HepG2 (cell line): Measurements from ENCODE around the gene COASY. TPM values are rescaled to one million over a fixed set of nuclear protein-coding genes. Genes with fewer than 3 reads are reported as not detected.

ENCODE experiments used
- FOXJ3 ChIP-seq: sonication (generic); formaldehyde crosslinking; IDR thresholded peaks from 2 replicates; pipeline ENCODE4 v1.4.0; 2020; ENCODE audit warnings: missing genetic modification reagents, mild to moderate bottlenecking, borderline replicate concordance
- HCFC1 ChIP-seq: fragments of 150-350 bp; IDR thresholded peaks from 2 replicates; pipeline ENCODE4 v1.6.1; 2014; ENCODE audit warnings: low read depth, low read length
- HNF4A ChIP-seq: sonication (generic); formaldehyde crosslinking; IDR thresholded peaks from 2 replicates; pipeline ENCODE4 v1.4.0; 2020; ENCODE audit warnings: missing genetic modification reagents
- MED13 ChIP-seq: sonication (generic); formaldehyde crosslinking; IDR thresholded peaks from 2 replicates; pipeline ENCODE4 v1.5.0; 2020; ENCODE audit warnings: missing genetic modification reagents
- RORA ChIP-seq: sonication (generic); formaldehyde crosslinking; IDR thresholded peaks from 2 replicates; pipeline ENCODE4 v1.5.0; 2020; ENCODE audit warnings: mild to moderate bottlenecking, missing genetic modification reagents, moderate library complexity
- SNAPC2 ChIP-seq: sonication (generic); formaldehyde crosslinking; IDR thresholded peaks from 2 replicates; pipeline ENCODE4 v1.8.1; 2022; ENCODE audit warnings: mild to moderate bottlenecking, missing genetic modification reagents
- SSRP1 ChIP-seq: IDR thresholded peaks from 2 replicates; pipeline ENCODE4 v1.6.1; 2016; ENCODE audit warnings: control low read depth
- TGIF2 ChIP-seq: IDR thresholded peaks from 2 replicates; pipeline ENCODE4 v1.6.1; 2016; ENCODE audit warnings: control low read depth, missing compliant biosample characterization
- TOE1 ChIP-seq: sonication (generic); formaldehyde crosslinking; IDR thresholded peaks from 2 replicates; pipeline ENCODE4 v1.4.0; 2020; ENCODE audit warnings: mild to moderate bottlenecking, missing genetic modification reagents
- ZNF431 ChIP-seq: sonication (generic); formaldehyde crosslinking; IDR thresholded peaks from 2 replicates; pipeline ENCODE4 v1.9.0; 2022; ENCODE audit warnings: missing genetic modification reagents, low read depth, mild to moderate bottlenecking, borderline replicate concordance
- ZSCAN29 ChIP-seq: sonication (generic); formaldehyde crosslinking; conservative IDR thresholded peaks from 2 replicates; pipeline ENCODE4 v1.4.0; 2020; ENCODE audit warnings: mild to moderate bottlenecking, missing genetic modification reagents
- polyA plus RNA-seq, 8 experiments: library from polyadenylated mRNA; depleted of rRNA in 3 of 8; stranded (reverse) in 7 of 8; unstranded in 1 of 8; fragments of >200 nt; fragmentation: Illumina TruSeq in 4 of 8; extraction: Trizol in 4 of 8; gene quantifications; 2 replicates each; pipeline versions ENCODE4 v1.2.1 to v1.2.3, GENCODE V29; 2011 to 2016; ENCODE audit warnings: low read depth in 4 of 8, missing spikeins in 1 of 8, mixed read lengths in 1 of 8; ENCODE audit not compliant: insufficient read depth in 1 of 8
- total RNA-seq, 5 experiments: library from RNA; depleted of rRNA; stranded (reverse); fragments of >200 nt; fragmentation: Illumina TruSeq; extraction: Trizol; gene quantifications; 2 replicates each; pipeline ENCODE4 v1.2.3, GENCODE V29; 2016; ENCODE audit warnings: low read depth in 1 of 5
- TF ChIP-seq, protein P1 (sequence below): conservative IDR thresholded peaks from 2 replicates; pipeline ENCODE4 v1.6.1; 2018; ENCODE audit warnings: missing genetic modification reagents
- TF ChIP-seq, protein P2 (sequence below): sonication (generic); formaldehyde crosslinking; IDR thresholded peaks from 2 replicates; pipeline ENCODE4 v1.4.0; 2020; ENCODE audit warnings: mild to moderate bottlenecking, missing genetic modification reagents
- TF ChIP-seq, protein P3 (sequence below): sonication (generic); formaldehyde crosslinking; IDR thresholded peaks from 2 replicates; pipeline ENCODE4 v1.4.0; 2020; ENCODE audit warnings: missing genetic modification reagents

Gene COASY
- total and polyA plus RNA-seq, 2 of the 13 experiments (the other 11 are each of a cell fraction or from before 2014, with no cell fraction given): 90.7 to 125 TPM

DNA sequence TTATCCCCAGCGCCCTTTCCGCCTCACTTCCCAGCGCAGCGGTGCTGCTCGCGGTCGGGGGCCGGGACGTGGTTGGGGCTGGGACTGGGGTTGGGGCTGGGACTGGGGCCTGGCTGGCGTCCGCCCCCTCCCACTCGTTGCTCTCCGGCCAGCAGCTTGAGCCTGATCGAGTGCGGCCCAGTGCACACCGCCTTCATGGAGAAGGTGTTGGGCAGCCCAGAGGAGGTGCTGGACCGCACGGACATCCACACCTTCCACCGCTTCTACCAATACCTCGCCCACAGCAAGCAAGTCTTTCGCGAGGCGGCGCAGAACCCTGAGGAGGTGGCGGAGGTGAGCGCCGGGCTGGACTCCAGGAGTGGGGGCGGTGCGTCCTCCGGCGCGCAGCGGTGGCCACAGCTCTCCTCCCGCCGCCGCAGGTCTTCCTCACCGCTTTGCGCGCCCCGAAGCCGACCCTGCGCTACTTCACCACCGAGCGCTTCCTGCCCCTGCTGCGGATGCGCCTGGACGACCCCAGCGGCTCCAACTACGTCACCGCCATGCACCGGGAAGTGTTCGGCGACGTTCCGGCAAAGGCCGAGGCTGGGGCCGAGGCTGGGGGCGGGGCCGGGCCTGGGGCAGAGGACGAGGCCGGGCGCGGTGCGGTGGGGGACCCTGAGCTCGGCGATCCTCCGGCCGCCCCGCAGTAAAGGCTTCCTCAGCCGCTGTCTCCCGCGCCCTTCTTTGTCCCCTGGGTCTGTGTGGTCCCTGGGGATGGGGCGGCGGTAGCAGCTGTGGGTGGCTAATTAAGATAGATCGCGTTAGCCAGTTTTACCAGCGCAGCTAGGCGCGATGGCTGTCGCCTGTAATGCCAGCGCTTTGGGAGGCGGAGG, 7.5 kb upstream of the COASY start (continued):
- TF ChIP-seq, protein P1, sequence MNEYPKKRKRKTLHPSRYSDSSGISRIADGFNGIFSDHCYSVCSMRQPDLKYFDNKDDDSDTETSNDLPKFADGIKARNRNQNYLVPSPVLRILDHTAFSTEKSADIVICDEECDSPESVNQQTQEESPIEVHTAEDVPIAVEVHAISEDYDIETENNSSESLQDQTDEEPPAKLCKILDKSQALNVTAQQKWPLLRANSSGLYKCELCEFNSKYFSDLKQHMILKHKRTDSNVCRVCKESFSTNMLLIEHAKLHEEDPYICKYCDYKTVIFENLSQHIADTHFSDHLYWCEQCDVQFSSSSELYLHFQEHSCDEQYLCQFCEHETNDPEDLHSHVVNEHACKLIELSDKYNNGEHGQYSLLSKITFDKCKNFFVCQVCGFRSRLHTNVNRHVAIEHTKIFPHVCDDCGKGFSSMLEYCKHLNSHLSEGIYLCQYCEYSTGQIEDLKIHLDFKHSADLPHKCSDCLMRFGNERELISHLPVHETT (CRISPR knock-in tag): peak; percentile 95
- TF ChIP-seq RORA (CRISPR knock-in tag) (no peak; the same call in 1 of the 2 replicates), TGIF2 (CRISPR knock-in tag) (peak; percentile 88), MED13 (CRISPR knock-in tag) (peak; percentile 77; the same call in 1 of the 2 replicates), ZNF431 (peak; percentile 78), SNAPC2 (CRISPR knock-in tag) (0 out of 2 replicates have a peak, but pooled peaks have one; percentile 32), TOE1 (CRISPR knock-in tag) (no peak; the same call in 1 of the 2 replicates), SSRP1 (CRISPR knock-in tag) (no peak), HNF4A (peak; percentile 54; the same call in 1 of the 2 replicates), FOXJ3 (CRISPR knock-in tag) (no peak), ZSCAN29 (no peak; the same call in 1 of the 2 replicates), HCFC1 (peak; percentile 40)
- TF ChIP-seq, protein P2, sequence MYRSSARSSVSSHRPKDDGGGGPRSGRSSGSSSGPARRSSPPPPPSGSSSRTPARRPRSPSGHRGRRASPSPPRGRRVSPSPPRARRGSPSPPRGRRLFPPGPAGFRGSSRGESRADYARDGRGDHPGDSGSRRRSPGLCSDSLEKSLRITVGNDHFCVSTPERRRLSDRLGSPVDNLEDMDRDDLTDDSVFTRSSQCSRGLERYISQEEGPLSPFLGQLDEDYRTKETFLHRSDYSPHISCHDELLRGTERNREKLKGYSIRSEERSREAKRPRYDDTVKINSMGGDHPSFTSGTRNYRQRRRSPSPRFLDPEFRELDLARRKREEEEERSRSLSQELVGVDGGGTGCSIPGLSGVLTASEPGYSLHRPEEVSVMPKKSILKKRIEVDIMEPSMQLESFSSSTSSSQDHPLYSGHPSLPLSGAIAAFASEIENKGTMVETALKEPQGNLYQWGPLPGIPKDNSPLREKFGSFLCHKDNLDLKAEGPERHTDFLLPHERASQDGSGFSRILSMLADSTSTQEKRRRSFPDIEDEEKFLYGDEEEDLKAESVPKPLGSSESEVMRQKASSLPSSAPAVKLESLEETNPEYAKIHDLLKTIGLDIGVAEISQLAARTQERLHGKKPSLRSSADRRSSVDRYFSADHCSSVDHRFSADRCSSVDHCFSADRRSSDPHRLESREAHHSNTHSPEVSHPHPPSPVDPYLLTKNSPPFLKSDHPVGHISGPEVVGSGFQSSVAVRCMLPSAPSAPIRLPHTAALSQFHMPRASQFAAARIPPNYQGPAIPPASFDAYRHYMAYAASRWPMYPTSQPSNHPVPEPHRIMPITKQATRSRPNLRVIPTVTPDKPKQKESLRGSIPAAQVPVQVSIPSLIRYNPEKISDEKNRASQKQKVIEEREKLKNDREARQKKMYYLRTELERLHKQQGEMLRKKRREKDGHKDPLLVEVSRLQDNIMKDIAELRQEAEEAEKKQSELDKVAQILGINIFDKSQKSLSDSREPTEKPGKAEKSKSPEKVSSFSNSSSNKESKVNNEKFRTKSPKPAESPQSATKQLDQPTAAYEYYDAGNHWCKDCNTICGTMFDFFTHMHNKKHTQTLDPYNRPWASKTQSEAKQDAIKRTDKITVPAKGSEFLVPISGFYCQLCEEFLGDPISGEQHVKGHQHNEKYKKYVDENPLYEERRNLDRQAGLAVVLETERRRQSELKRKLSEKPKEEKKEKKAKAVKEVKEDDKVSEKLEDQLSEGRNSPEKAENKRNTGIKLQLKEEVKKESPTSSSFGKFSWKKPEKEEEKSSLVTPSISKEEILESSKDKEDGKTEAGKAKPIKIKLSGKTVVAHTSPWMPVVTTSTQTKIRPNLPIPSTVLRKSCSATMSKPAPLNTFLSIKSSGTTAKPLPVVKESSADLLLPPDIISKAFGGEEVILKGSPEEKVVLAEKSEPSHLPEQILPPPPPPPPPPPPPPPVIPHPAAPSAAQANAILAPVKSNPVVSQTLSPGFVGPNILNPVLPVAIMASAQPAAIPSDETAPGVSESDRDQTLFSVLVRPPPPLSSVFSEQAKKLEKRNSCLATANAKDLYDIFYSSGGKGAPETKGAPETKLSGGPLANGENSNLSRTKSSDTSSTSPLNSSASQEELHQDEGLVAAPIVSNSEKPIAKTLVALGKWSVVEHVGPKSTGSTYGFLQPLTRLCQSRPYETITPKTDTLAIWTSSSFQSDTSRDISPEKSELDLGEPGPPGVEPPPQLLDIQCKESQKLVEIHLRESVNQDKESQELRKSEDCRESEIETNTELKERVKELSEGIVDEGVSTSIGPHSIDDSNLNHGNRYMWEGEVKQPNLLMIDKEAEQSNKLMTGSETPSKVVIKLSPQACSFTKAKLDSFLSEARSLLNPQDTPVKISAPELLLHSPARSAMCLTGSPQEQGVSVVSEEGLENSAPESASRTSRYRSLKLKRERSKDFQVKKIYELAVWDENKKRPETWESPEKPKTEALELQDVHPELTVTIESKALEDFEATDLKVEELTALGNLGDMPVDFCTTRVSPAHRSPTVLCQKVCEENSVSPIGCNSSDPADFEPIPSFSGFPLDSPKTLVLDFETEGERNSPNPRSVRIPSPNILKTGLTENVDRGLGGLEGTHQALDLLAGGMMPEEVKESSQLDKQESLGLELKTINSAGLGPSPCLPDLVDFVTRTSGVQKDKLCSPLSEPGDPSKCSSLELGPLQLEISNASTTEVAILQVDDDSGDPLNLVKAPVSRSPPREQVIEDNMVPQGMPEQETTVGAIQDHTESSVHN (CRISPR knock-in tag): peak; percentile 78; the same call in 1 of the 2 replicates
- TF ChIP-seq, protein P3, sequence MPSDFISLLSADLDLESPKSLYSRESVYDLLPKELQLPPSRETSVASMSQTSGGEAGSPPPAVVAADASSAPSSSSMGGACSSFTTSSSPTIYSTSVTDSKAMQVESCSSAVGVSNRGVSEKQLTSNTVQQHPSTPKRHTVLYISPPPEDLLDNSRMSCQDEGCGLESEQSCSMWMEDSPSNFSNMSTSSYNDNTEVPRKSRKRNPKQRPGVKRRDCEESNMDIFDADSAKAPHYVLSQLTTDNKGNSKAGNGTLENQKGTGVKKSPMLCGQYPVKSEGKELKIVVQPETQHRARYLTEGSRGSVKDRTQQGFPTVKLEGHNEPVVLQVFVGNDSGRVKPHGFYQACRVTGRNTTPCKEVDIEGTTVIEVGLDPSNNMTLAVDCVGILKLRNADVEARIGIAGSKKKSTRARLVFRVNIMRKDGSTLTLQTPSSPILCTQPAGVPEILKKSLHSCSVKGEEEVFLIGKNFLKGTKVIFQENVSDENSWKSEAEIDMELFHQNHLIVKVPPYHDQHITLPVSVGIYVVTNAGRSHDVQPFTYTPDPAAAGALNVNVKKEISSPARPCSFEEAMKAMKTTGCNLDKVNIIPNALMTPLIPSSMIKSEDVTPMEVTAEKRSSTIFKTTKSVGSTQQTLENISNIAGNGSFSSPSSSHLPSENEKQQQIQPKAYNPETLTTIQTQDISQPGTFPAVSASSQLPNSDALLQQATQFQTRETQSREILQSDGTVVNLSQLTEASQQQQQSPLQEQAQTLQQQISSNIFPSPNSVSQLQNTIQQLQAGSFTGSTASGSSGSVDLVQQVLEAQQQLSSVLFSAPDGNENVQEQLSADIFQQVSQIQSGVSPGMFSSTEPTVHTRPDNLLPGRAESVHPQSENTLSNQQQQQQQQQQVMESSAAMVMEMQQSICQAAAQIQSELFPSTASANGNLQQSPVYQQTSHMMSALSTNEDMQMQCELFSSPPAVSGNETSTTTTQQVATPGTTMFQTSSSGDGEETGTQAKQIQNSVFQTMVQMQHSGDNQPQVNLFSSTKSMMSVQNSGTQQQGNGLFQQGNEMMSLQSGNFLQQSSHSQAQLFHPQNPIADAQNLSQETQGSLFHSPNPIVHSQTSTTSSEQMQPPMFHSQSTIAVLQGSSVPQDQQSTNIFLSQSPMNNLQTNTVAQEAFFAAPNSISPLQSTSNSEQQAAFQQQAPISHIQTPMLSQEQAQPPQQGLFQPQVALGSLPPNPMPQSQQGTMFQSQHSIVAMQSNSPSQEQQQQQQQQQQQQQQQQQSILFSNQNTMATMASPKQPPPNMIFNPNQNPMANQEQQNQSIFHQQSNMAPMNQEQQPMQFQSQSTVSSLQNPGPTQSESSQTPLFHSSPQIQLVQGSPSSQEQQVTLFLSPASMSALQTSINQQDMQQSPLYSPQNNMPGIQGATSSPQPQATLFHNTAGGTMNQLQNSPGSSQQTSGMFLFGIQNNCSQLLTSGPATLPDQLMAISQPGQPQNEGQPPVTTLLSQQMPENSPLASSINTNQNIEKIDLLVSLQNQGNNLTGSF (CRISPR knock-in tag): peak; percentile 84; the same call in 1 of the 2 replicates
